Neuronal stem cell (in vitro differentiated cells): ENCODE measurements around the gene FAM222B.
"Not testable (repeated sequence)": the region's sequence is repeated elsewhere in the genome, so short reads cannot be mapped to it uniquely, and the experiment has no call there.

Source experiments
- DNase-seq: peaks from one replicate; pipeline ENCODE4 v3.0.0-alpha.2; 2013; ENCODE audit warnings: low spot score
- H2AFZ ChIP-seq: one replicate; pipeline ENCODE4 v1.6.1; 2013; ENCODE audit warnings: mild to moderate bottlenecking, low read length, inconsistent platforms
- H2AK5ac ChIP-seq: 2 replicates; pipeline ENCODE4 v1.6.1; 2013; ENCODE audit warnings: low read depth, mild to moderate bottlenecking, inconsistent platforms, low read length, moderate library complexity, mixed read lengths
- H2BK120ac ChIP-seq: 2 replicates; pipeline ENCODE4 v1.6.1; 2013; ENCODE audit warnings: low read depth, mild to moderate bottlenecking, inconsistent platforms, low read length, moderate library complexity, mixed read lengths
- H2BK12ac ChIP-seq: one replicate; pipeline ENCODE4 v1.6.1; 2013; ENCODE audit warnings: low read length, inconsistent platforms
- H2BK15ac ChIP-seq: 2 replicates; pipeline ENCODE4 v1.6.1; 2013; ENCODE audit warnings: mild to moderate bottlenecking, low read length, inconsistent platforms, mixed read lengths
- H2BK5ac ChIP-seq: one replicate; pipeline ENCODE4 v1.6.1; 2013; ENCODE audit warnings: inconsistent platforms, mild to moderate bottlenecking, low read length, moderate library complexity
- H3K14ac ChIP-seq: one replicate; pipeline ENCODE4 v1.6.1; 2013; ENCODE audit warnings: low read length, inconsistent platforms
- H3K18ac ChIP-seq: 2 replicates; pipeline ENCODE4 v1.6.1; 2013; ENCODE audit warnings: low read length, inconsistent platforms
- H3K23ac ChIP-seq: 2 replicates; pipeline ENCODE4 v1.6.1; 2013; ENCODE audit warnings: low read depth, mild to moderate bottlenecking, mixed read lengths, low read length, inconsistent platforms; ENCODE audit not compliant: poor library complexity
- H3K27ac ChIP-seq: replicated peaks from 3 replicates; pipeline ENCODE4 v1.5.1; 2013; ENCODE audit warnings: low read length, inconsistent platforms
- H3K27me3 ChIP-seq, 3 experiments: 2 replicates each; pipeline ENCODE4 v1.6.1; 2013; ENCODE audit warnings: low read length in 3 of 3, mild to moderate bottlenecking in 2 of 3, inconsistent platforms in 1 of 3, low read depth in 1 of 3, mixed read lengths in 1 of 3, moderate library complexity in 1 of 3; ENCODE audit not compliant: control insufficient read depth in 3 of 3, insufficient read depth in 3 of 3
- H3K36me3 ChIP-seq, 2 donors: replicated peaks in 1 of 2; 2 replicates each; pipeline ENCODE4 v1.6.1; 2013; ENCODE audit warnings: low read length in 2 of 2; ENCODE audit not compliant: control insufficient read depth in 2 of 2, insufficient read depth in 2 of 2
- H3K4ac ChIP-seq: 2 replicates; pipeline ENCODE4 v1.6.1; 2013; ENCODE audit warnings: inconsistent platforms, mild to moderate bottlenecking, low read length, moderate library complexity
- H3K4me1 ChIP-seq, 2 donors: 1 replicate in 1 of 2; 2 replicates in 1 of 2; pipeline ENCODE4 v1.6.1; 2013; ENCODE audit warnings: low read length in 2 of 2, low read depth in 1 of 2; ENCODE audit not compliant: control insufficient read depth in 2 of 2, insufficient read depth in 1 of 2
- H3K4me2 ChIP-seq: one replicate; pipeline ENCODE4 v1.6.1; 2013; ENCODE audit warnings: mild to moderate bottlenecking, low read length, inconsistent platforms; ENCODE audit not compliant: insufficient read depth, poor library complexity, severe bottlenecking
- H3K4me3 ChIP-seq, 2 donors: 2 replicates each; pipeline ENCODE4 v1.5.1; 2013; ENCODE audit warnings: low read length in 2 of 2, mild to moderate bottlenecking in 2 of 2, inconsistent platforms in 1 of 2, moderate library complexity in 1 of 2
- H3K79me1 ChIP-seq: one replicate; pipeline ENCODE4 v1.6.1; 2013; ENCODE audit warnings: low read depth, mild to moderate bottlenecking, inconsistent platforms, low read length, moderate library complexity
- H3K9ac ChIP-seq: one replicate; pipeline ENCODE4 v1.6.1; 2013; ENCODE audit warnings: mild to moderate bottlenecking, low read depth, low read length, inconsistent platforms; ENCODE audit not compliant: poor library complexity
- H3K9me3 ChIP-seq, 2 donors: replicated peaks in 1 of 2; 2 replicates each; pipeline versions ENCODE3 to v1.6.1; 2013; ENCODE audit warnings: low read length in 2 of 2, mild to moderate bottlenecking in 2 of 2, inconsistent platforms in 1 of 2, low read depth in 1 of 2, mixed read lengths in 1 of 2, moderate library complexity in 1 of 2; ENCODE audit not compliant: control insufficient read depth in 2 of 2, insufficient read depth in 1 of 2
- H4K8ac ChIP-seq: one replicate; pipeline ENCODE4 v1.6.1; 2013; ENCODE audit warnings: low read depth, mild to moderate bottlenecking, inconsistent platforms, low read length, moderate library complexity
- H4K91ac ChIP-seq: one replicate; pipeline ENCODE4 v1.6.1; 2013; ENCODE audit warnings: low read length, low read depth, mild to moderate bottlenecking, inconsistent platforms; ENCODE audit not compliant: poor library complexity
- WGBS, 2 donors: extraction: QIAGEN DNeasy Blood & Tissue Kit; methylation state at CpG; one replicate each; pipeline ENCODE4 v1.1.7; 2013; ENCODE audit warnings: missing lambda C conversion rate in 2 of 2, mixed read lengths in 1 of 2; ENCODE audit not compliant: insufficient read length in 2 of 2, insufficient replicate concordance in 1 of 2; ENCODE audit errors: extremely low coverage in 2 of 2; 5-methylcytosine and 5-hydroxymethylcytosine counted together

FAM222B gene

DNA sequence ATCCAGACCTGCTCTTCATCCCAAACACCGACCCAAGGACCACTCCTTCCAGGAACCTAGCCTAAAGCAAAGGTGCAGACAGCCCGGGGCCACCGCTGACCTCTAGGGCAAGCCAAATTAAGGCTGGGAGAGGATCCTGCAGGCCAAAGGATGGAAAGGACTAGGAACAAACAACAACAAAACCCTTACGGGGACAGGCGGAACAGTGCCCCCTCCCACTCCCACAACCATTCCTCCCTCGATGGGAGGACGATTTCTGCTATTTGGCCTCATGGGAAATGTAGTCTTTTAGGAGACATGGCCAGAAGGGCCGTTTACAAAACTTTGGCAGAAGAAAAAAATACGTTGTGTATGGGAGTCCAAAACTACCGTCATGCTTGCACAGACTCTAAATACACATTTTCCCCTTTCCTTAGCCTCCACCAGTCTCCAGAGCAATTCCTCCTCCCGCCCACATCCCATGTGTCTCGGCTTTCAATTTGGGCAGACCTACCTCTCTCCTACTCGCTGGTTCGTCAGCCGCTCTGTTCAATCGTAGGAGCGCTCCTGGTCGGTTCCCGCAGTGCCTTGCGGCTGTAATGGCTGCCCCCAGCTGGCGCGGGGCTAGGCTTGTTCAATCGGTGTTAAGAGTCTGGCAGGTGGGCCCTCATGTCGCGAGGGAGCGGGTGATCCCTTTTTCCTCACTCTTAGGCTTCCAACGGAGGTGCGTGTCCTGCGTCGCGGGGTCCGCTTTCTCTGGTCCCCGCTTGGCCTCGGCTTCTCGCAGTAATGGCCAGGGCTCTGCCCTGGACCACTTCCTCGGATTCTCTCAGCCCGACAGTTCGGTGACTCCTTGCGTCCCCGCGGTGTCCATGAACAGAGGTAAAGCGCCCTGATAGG is 12.1 kb upstream of the FAM222B start, which contains the start of gene ERAL1:
Gene ERAL1 (plus strand): TSS at position 560 of the 879 bp plus-strand sequence. CDS start 19 bp downstream, at position 579.
- Histone ChIP-seq H3K4ac (no peak within 1 kb of the TSS), H3K9ac (peak within 1 kb of the TSS; percentile 97), H3K14ac (no peak within 1 kb of the TSS), H3K4me3 (peak within 1 kb of the TSS; percentile 70 to 91), H4K8ac (peak within 1 kb of the TSS; percentile 67), H2BK120ac (no peak within 1 kb of the TSS), H2BK5ac (peak within 1 kb of the TSS; percentile 62), H3K79me1 (peaks cover 2% of the 10 kb centered on the region), H2AFZ (peak within 1 kb of the TSS; percentile 85), H2AK5ac (peak within 1 kb of the TSS; percentile 5), H3K18ac (peak within 1 kb of the TSS; percentile 86), H3K27me3 (no peaks in the 10 kb centered on the region), H3K36me3 (peaks cover 19 to 28% of the 10 kb centered on the region in 2 donors), H3K23ac (no peak within 1 kb of the TSS), H2BK15ac (no peak within 1 kb of the TSS), H2BK12ac (no peak within 1 kb of the TSS), H3K4me2 (peak within 1 kb of the TSS; percentile 60), H4K91ac (no peak within 1 kb of the TSS), H3K27ac (peak within 1 kb of the TSS; percentile 36), H3K9me3 (no peaks in the 10 kb centered on the region), H3K4me1 (peaks cover 5% of the 10 kb centered on the region in 2 donors)
- DNase-seq = peak; percentile 76
- WGBS, 2 donors = no CpG with 5 or more reads among the region's 42 CpGs

DNA sequence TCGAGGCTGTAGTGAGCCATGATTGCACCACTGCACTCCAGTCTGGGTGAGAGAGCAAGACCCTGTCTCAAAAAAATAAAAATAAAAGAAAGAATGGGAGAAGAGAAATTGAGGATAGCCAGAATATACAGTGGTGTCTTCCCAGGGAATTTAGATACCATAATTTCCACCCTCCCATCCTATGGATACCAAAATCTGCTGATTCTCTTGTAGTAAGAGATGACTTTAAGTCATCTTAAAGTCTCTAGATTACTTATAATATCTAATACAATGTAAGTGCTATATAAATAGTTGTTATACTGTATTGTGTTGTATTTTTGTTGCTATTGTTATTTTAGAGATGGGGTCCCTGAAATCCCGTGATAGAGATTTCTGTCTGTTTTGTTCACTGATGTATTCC is 10.7 kb upstream of the FAM222B start:
- no CpG with 5 or more reads among the region's 2 CpGs for WGBS, 2 donors
- H4K91ac ChIP-seq = no peak overlapping the region

GRCh38 chr17:28849281-28849680 is 6.7 kb upstream of the FAM222B start:
- DNase-seq = no peak
- H3K4ac ChIP-seq = no peak overlapping the region
- H2BK5ac ChIP-seq = no peak overlapping the region
- no peak overlapping the region for H2BK15ac ChIP-seq
- H2BK120ac ChIP-seq = no peak overlapping the region
- no peak overlapping the region for H3K14ac ChIP-seq
- H3K4me2 ChIP-seq = no peak overlapping the region
- H2AK5ac ChIP-seq = no peak overlapping the region
- H3K4me3 ChIP-seq = no peak overlapping the region
- no peak overlapping the region for H4K8ac ChIP-seq
- H3K36me3 ChIP-seq = no peaks in the 10 kb centered on the region
- H3K27me3 ChIP-seq = no peaks in the 10 kb centered on the region
- H3K23ac ChIP-seq = no peak overlapping the region
- H3K79me1 ChIP-seq = peaks cover 2% of the 10 kb centered on the region
- no peak overlapping the region for H2AFZ ChIP-seq
- no peak overlapping the region for H3K18ac ChIP-seq
- H4K91ac ChIP-seq = no peak overlapping the region
- H3K9me3 ChIP-seq = no peaks in the 10 kb centered on the region
- no CpG with 5 or more reads among the region's 5 CpGs for WGBS, 2 donors
- no peak overlapping the region for H3K27ac ChIP-seq
- H3K9ac ChIP-seq = no peak overlapping the region
- peaks cover 2% of the 10 kb centered on the region in 2 donors for H3K4me1 ChIP-seq
- no peak overlapping the region for H2BK12ac ChIP-seq

More for the DNA sequence above, 10.7 kb upstream of the FAM222B start:
- Histone ChIP-seq H3K9ac (no peak overlapping the region), H3K27me3 (no peaks in the 10 kb centered on the region), H2BK120ac (no peak overlapping the region), H3K4me2 (no peak overlapping the region), H2BK12ac (no peak overlapping the region), H3K23ac (no peak overlapping the region), H3K18ac (no peak overlapping the region), H3K79me1 (peaks cover 2% of the 10 kb centered on the region), H3K14ac (no peak overlapping the region), H3K4me3 (no peak overlapping the region), H3K4ac (no peak overlapping the region), H2AK5ac (no peak overlapping the region), H3K4me1 (peaks cover 5% of the 10 kb centered on the region in 2 donors), H2BK15ac (no peak overlapping the region), H3K36me3 (peaks cover 10 to 16% of the 10 kb centered on the region in 2 donors), H3K9me3 (no peaks in the 10 kb centered on the region), H4K8ac (peak overlapping the region; percentile 72), H3K27ac (no peak overlapping the region), H2BK5ac (no peak overlapping the region), H2AFZ (no peak overlapping the region)
- DNase-seq = no peak

GRCh38 chr17:28848667-28849066 is 6.1 kb upstream of the FAM222B start:
- DNase-seq, H3K14ac ChIP-seq, H3K36me3 ChIP-seq, H3K27me3 ChIP-seq, H3K27ac ChIP-seq, H3K4me1 ChIP-seq, H3K4me3 ChIP-seq, H3K9ac ChIP-seq, H3K9me3 ChIP-seq, H2BK5ac ChIP-seq, H3K4me2 ChIP-seq, H3K23ac ChIP-seq, H2AK5ac ChIP-seq, H2AFZ ChIP-seq, H2BK120ac ChIP-seq, H4K91ac ChIP-seq, H3K79me1 ChIP-seq, H2BK15ac ChIP-seq, H3K4ac ChIP-seq, H3K18ac ChIP-seq, H4K8ac ChIP-seq, H2BK12ac ChIP-seq: not testable (repeated sequence)
- no CpG with 5 or more reads among the region's 15 CpGs for WGBS, 2 donors
